ENCODE measurements around the gene TFCP2L1. TPM values are rescaled to one million over a fixed set of nuclear protein-coding genes. Genes with fewer than 3 reads are reported as not detected.

The TFCP2L1 gene
- total and polyA plus RNA-seq, 2 experiments from 2014 or later: 0.94 to 6.4 TPM

GRCh38 chr2:121214296-121214695, 70.7 kb downstream of the TFCP2L1 start:
- Histone ChIP-seq H3K4me3 (no peak overlapping the region), H3K9me2 (ENCODE audit: insufficient read depth) (no peaks in the 10 kb centered on the region), H3K4me2 (no peak overlapping the region), H3K27me3 (ENCODE audit: insufficient read depth) (no peaks in the 10 kb centered on the region), H4K20me1 (replicated peaks; ENCODE audit: insufficient read depth) (no peaks in the 10 kb centered on the region), H3F3A (replicated peaks; ENCODE audit: low read depth) (no peaks in the 10 kb centered on the region), H3K79me2 (replicated peaks; ENCODE audit: insufficient read depth) (no peaks in the 10 kb centered on the region), H3K36me3 (ENCODE audit: insufficient read depth) (no peaks in the 10 kb centered on the region), H2AFZ (no peak overlapping the region), H3K27ac (ENCODE audit: low read depth) (no peak overlapping the region), H3K4me1 (ENCODE audit: insufficient read depth) (no peaks in the 10 kb centered on the region; the same call in 1 of the 2 replicates)
- ATAC-seq: no peak
- H3K36me3 Mint-ChIP-seq (ENCODE audit: low read depth): no peaks in the 10 kb centered on the region
- H3K9me3 Mint-ChIP-seq: no peaks in the 10 kb centered on the region
- no peak overlapping the region for H3K27ac Mint-ChIP-seq
- peaks cover 8% of the 10 kb centered on the region for H3K27me3 Mint-ChIP-seq (ENCODE audit: insufficient read depth, low read depth, poor library complexity)
- no peak overlapping the region for H3K4me3 Mint-ChIP-seq
- TF ChIP-seq ZNF331 (CRISPR knock-in tag; IDR thresholded peaks at IDR 0.05; ENCODE audit: low read depth): no peak
- no peak for TF ChIP-seq JUNB (IDR thresholded peaks at IDR 0.05; ENCODE audit: unreplicated experiment)
- TF ChIP-seq CTCF (conservative IDR thresholded peaks at IDR 0.05; ENCODE audit: low read depth in 2 of 2): no peak
- no peak for TF ChIP-seq ETS1 (IDR thresholded peaks at IDR 0.05)
- TF ChIP-seq NANOG (IDR thresholded peaks at IDR 0.05; ENCODE audit: borderline replicate concordance): no peak
- TF ChIP-seq CREB1 (CRISPR knock-in tag; IDR thresholded peaks at IDR 0.05; ENCODE audit: low read depth): no peak
- no peak for TF ChIP-seq ZNF462 (CRISPR knock-in tag; IDR thresholded peaks at IDR 0.05)
- no peak for TF ChIP-seq REST (IDR thresholded peaks at IDR 0.05; ENCODE audit: unreplicated experiment)
- no peak for TF ChIP-seq STAT1 (IDR thresholded peaks at IDR 0.05; ENCODE audit: unreplicated experiment)
- TF ChIP-seq EZH2phosphoT487 (IDR thresholded peaks at IDR 0.05; ENCODE audit: unreplicated experiment): no peak
- TF ChIP-seq ZNF114 (CRISPR knock-in tag; IDR thresholded peaks at IDR 0.05): no peak
- TF ChIP-seq POLR2AphosphoS5 (IDR thresholded peaks at IDR 0.05; ENCODE audit: low read depth): no peak
- no peak for TF ChIP-seq EZH2 (IDR thresholded peaks at IDR 0.05; ENCODE audit: low read depth, unreplicated experiment)
- peaks cover 23% of the 10 kb centered on the region for H3K4me1 Mint-ChIP-seq
- no peak for DNase-seq (ENCODE audit: low spot score)

Measured in GM23338 (cell line).